Right lobe of liver (tissue), 6 donors: ENCODE measurements around the gene ZIC3. TPM values are rescaled to one million over a fixed set of nuclear protein-coding genes. Genes with fewer than 3 reads are reported as not detected.

Experiments
- ATAC-seq, 4 donors: fragments of 200-7000 bp; cut with Tn5 transposase; one replicate each; pipeline ENCODE4 v1.9.1; 2020; ENCODE audit warnings: mild to moderate bottlenecking in 4 of 4, moderate library complexity in 4 of 4
- DNase-seq, 3 donors: peaks; one replicate each; pipeline ENCODE4 v3.0.0-alpha.2; 2020
- H3K27ac ChIP-seq, 3 donors: fragments of 200-600 bp; one replicate each; pipeline ENCODE4 v1.8.0; 2022
- H3K27me3 ChIP-seq, 2 donors: fragments of 200-600 bp; one replicate each; pipeline ENCODE4 v1.8.0; 2022
- H3K36me3 ChIP-seq, 4 donors: fragments of 200-600 bp; sonication (generic) in 1 of 4; one replicate each; pipeline versions ENCODE4 v1.5.1 to v1.8.0; 2017 to 2022; ENCODE audit warnings: control low read depth in 1 of 4
- H3K4me1 ChIP-seq, 4 donors: fragments of 200-600 bp; sonication (generic) in 1 of 4; one replicate each; pipeline versions ENCODE4 v1.5.1 to v1.8.0; 2017 to 2022; ENCODE audit warnings: control low read depth in 1 of 4
- H3K4me3 ChIP-seq, 3 donors: fragments of 200-600 bp; one replicate each; pipeline ENCODE4 v1.8.0; 2022
- H3K9me3 ChIP-seq, 4 donors: fragments of 200-600 bp; sonication (generic) in 1 of 4; one replicate each; pipeline versions ENCODE4 v1.5.1 to v1.8.0; 2017 to 2022; ENCODE audit warnings: control low read depth in 1 of 4
- CTCF ChIP-seq, 4 donors: fragments of 200-600 bp in 3 of 4; fragments of 450-650 bp in 1 of 4; IDR thresholded peaks; one replicate each; pipeline versions ENCODE4 v1.5.1 to v1.8.0; 2016 to 2022; ENCODE audit warnings: antibody characterized with exemption in 4 of 4, mild to moderate bottlenecking in 2 of 4
- POLR2A ChIP-seq: fragments of 450-650 bp; IDR thresholded peaks from one replicate; pipeline ENCODE4 v1.6.1; 2017; ENCODE audit warnings: antibody characterized with exemption, mild to moderate bottlenecking
- WGBS: methylation state at CpG from one replicate; pipeline ENCODE4 v1.1.6; 2018; ENCODE audit warnings: low coverage, low lambda C conversion rate; ENCODE audit not compliant: insufficient coverage; ENCODE audit errors: missing lambda C conversion rate; 5-methylcytosine and 5-hydroxymethylcytosine counted together
- intact Hi-C, 2 donors: fragments of 100-400 bp; cut with DNase I; formaldehyde crosslinking; loops; one replicate each; pipeline versions ENCODE4 v1.11.2 to v1.14.1; 2022
- long read RNA-seq: library from polyadenylated mRNA; unstranded; transcript quantifications from one replicate; pipeline ENCODE4 v2.0.0, GENCODE V29; 2019
- total RNA-seq, 6 experiments: library from RNA; depleted of rRNA in 2 of 6; stranded (reverse); fragments of >200 nt in 2 of 6; fragmentation: NEBNext Ultra II Directional in 3 of 6; extraction: Animal tissue kit (Norgen Biotek cat#: 25700) in 3 of 6; gene quantifications; one replicate each; pipeline versions ENCODE4 v1.1.0 to v1.2.4, GENCODE V29; 2016 to 2023
- donor health status: DM: no; HTN: yes; CAD: no.
- donor health status: DM: no; HTN: no; CAD: no.
- donor health status: DM: no; HTN: no; CAD: no.
- donor health status: DM: no; HTN: yes; CAD: no.
- donor health status: DM: no; HTN: yes; CAD: no.

ZIC3 gene
- not detected for total RNA-seq
- long read RNA-seq, result 0 reads

DNA sequence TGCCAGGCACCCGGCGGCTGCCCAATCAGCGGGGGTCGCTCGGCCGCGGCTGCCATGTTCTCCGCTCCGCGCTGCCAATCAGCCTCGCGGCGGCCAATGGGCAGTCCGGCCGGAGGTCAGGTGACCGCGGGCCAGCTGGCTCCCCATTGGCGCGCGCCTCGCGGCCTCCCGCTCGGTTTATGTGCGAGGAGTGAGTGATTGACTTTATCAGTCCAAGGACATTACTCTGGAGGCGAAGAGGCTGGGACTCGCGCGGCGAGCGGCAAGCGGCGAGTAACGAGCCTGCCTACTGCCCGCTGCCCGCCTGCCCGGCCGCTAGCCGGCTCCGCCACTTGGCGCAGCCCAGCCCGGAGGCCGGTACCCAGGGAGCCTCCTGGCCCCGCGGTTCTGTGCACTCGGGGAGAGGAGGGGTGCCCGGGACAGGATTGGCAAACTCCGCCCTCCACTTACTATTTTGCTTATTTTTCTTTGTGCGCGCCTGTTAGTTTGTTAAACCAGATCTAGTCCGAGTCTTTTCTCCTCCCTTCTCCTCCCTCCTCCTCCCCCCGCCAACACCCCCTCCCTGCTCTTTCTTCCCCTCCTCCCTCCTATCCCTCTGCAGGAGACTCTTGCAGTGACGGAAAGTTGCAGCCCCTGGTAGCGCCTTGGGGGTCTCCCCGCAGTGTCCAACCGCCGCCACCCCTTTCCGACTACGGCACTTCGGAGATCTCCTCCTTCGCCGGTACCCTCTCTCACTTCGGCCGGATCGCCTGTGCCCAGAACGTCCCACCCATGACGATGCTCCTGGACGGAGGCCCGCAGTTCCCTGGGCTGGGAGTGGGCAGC, at the start of gene ZIC3:
Gene ZIC3 (plus strand): TSS at position 207 of the 825 bp plus-strand sequence. CDS start 565 bp downstream, at position 772.
- ATAC-seq (peak; percentile 67 to 89 (median 76)), DNase-seq (peak; percentile 49 to 65 (median 51))
- Histone ChIP-seq H3K9me3 (no peaks in the 10 kb centered on the region), H3K4me3 (peak within 1 kb of the TSS; percentile 39 to 57 (median 43)), H3K4me1 (no peaks in the 10 kb centered on the region), H3K36me3 (no peaks in the 10 kb centered on the region), H3K27ac (no peak within 1 kb of the TSS), H3K27me3 (peaks cover 13 to 46% of the 10 kb centered on the region in 2 donors)
- 29% methylated on average over 15 of the region's 69 CpGs for WGBS
- TF ChIP-seq CTCF (IDR thresholded peaks at IDR 0.05), result no peak
- no peak for TF ChIP-seq POLR2A
- intact Hi-C loops, result no loop called here

DNA sequence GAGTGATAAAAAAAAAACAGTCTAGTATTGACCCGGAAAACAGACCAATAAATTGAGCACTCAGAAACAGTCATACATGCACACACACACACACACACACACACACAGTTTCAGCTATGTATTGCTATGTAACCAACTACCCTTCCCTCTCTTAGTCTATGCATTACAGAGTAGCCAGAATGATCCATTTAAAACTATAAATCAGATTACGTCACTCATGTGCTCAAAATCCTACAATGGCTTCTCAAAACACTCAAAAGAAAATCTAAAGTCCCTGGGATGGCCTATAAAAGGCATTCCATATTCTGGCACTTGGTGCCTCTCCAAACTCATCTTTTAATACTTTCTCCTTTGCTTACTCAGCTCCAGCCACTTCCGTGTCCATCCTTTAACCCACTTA, 46.5 kb upstream of the ZIC3 start:
- H3K9me3 ChIP-seq, result no peaks in the 10 kb centered on the region
- H3K27ac ChIP-seq, result no peak overlapping the region
- no peak for TF ChIP-seq CTCF (IDR thresholded peaks at IDR 0.05)
- TF ChIP-seq POLR2A, result no peak
- ATAC-seq, result no peak
- no peak overlapping the region for H3K4me3 ChIP-seq
- intact Hi-C loops, result no loop called here
- H3K4me1 ChIP-seq, result no peaks in the 10 kb centered on the region
- DNase-seq, result no peak
- no peaks in the 10 kb centered on the region for H3K27me3 ChIP-seq
- WGBS, result 46% methylated on average over 3 of the region's 3 CpGs
- H3K36me3 ChIP-seq, result no peaks in the 10 kb centered on the region

DNA sequence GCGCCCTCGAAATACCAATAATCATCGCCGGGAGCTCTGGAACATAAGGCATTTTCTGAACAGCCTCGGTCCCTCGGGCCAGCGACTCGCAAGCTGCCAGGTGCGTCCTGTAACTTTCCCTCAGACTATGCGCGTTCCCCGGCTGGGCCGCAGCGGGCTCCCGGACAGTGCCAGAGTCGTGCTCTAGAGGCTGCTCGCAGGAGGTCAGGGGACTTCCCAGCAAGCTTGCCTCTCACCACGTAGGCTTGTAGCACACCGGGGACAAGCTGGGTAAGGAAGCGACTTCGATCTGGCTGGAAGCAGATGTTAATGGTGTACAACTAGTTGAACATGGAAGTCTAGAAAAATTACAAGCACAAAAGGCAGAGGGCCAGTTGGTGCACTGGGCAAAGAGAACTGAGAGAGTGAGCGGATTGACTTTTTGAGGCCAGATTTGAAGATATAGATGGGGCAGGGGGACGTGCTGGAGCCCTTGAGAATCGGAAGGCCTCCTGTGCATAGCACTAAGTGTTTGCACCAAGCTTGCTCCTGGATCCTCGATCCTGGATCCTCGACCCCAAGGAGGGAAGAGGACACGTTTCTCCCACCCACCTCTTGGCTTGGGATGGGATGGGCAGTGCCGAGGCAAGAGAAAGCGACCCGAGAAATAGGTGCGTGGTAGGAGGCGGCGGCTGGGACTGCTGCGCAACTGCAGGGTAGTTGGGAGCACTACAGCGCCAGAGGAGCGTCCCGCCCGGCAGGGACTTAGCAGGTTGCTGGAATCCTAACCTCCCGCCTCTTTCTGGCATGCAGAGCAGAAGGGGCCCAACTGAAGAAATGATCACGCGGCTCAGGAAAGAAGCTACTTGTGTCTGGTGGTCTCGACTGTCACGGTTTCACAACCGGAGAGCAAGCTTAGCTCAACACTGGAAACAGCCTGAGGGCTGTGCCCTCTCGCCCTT, 19.9 kb upstream of the ZIC3 start:
- H3K4me1 ChIP-seq, result peaks cover 0 to 6% (median 0%) of the 10 kb centered on the region in 4 donors
- no peaks in the 10 kb centered on the region for H3K36me3 ChIP-seq
- no peak overlapping the region for H3K27ac ChIP-seq
- TF ChIP-seq CTCF (IDR thresholded peaks at IDR 0.05), result no peak
- no peak for TF ChIP-seq POLR2A
- DNase-seq (no peak), ATAC-seq (no peak)
- 23% methylated on average over 19 of the region's 45 CpGs for WGBS
- peaks cover 0 to 11% of the 10 kb centered on the region in 2 donors for H3K27me3 ChIP-seq
- H3K4me3 ChIP-seq, result no peak overlapping the region
- intact Hi-C loops, result no loop called here
- H3K9me3 ChIP-seq, result no peaks in the 10 kb centered on the region

- no peak overlapping the region for H3K4me3 ChIP-seq
- peaks cover 0 to 11% of the 10 kb centered on the region in 2 donors for H3K27me3 ChIP-seq
- ATAC-seq (peak in 1 of 4 donors; percentile 21), DNase-seq (no peak)
- TF ChIP-seq POLR2A (no peak), CTCF (IDR thresholded peaks at IDR 0.05) (no peak)
- intact Hi-C loops, result no loop called here
- WGBS, result no CpG with 5 or more reads among the region's 28 CpGs
- H3K27ac ChIP-seq, result no peak overlapping the region
- H3K36me3 ChIP-seq, result no peaks in the 10 kb centered on the region
- H3K4me1 ChIP-seq, result peaks cover 0 to 6% (median 0%) of the 10 kb centered on the region in 4 donors
- H3K9me3 ChIP-seq, result no peaks in the 10 kb centered on the region
Observed at GRCh38 chrX:137547291-137547690, 18.6 kb upstream of the ZIC3 start.
